ENCODE data around the gene GTF3C5.

The GTF3C5 gene

GRCh38 chr9:133100506-133101355 is 69.9 kb downstream of the GTF3C5 start:
- DNase-seq (ENCODE audit: low read depth) = no peak
- TF ChIP-seq, protein P1, sequence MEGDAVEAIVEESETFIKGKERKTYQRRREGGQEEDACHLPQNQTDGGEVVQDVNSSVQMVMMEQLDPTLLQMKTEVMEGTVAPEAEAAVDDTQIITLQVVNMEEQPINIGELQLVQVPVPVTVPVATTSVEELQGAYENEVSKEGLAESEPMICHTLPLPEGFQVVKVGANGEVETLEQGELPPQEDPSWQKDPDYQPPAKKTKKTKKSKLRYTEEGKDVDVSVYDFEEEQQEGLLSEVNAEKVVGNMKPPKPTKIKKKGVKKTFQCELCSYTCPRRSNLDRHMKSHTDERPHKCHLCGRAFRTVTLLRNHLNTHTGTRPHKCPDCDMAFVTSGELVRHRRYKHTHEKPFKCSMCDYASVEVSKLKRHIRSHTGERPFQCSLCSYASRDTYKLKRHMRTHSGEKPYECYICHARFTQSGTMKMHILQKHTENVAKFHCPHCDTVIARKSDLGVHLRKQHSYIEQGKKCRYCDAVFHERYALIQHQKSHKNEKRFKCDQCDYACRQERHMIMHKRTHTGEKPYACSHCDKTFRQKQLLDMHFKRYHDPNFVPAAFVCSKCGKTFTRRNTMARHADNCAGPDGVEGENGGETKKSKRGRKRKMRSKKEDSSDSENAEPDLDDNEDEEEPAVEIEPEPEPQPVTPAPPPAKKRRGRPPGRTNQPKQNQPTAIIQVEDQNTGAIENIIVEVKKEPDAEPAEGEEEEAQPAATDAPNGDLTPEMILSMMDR (conservative IDR thresholded peaks at IDR 0.05; ENCODE audit: control insufficient read depth, insufficient read depth, low read depth, low read length) = no peak
- H3K4me3 ChIP-seq (ENCODE audit: control insufficient read depth, low read depth, low read length) = no peak overlapping the region

DNA sequence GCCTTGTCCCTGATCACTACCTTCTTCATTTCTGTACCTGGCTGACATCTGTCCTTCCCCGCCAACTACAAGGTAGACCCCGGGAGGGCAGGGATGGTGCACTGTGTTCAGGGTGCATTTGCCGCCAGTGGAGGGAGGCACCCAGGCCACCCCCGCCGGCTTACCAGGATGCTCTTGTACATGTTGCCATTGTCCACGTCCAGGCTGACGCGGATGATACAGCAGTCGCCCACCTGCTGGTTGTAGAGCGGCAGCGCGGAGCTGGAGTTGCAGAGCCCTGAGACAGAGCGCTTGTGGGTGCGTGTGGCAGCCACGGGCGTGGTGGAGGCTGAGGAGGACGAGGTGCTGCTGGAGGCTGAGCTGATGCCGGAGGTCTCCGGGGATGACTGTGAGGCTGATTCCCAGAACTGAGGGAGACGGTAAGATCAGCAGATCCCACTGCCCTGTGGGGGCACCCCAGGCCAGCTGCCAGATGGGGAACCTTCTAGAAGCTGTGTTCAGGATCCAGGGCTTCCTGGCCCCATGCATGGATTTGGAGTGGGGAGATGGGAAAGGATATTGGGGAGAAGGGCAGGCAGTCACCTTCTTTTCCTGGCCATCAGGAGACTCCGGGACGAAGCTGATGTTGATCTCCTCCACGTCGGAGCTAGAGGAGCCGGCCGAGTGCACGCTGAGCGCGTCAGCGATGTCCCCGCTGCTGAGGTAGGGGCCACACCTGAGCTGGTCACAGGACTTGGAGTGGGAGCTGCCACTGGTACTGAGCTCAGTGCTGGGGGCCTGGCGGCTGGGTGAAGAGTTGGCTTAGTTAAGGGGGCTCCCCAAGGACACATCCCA is 70.8 kb downstream of the GTF3C5 start:
- TF ChIP-seq, protein P1 (conservative IDR thresholded peaks at IDR 0.05; ENCODE audit: control insufficient read depth, insufficient read depth, low read depth, low read length) = no peak
- DNase-seq (ENCODE audit: low read depth) = no peak
- H3K4me3 ChIP-seq (ENCODE audit: control insufficient read depth, low read depth, low read length) = no peak overlapping the region

- TF ChIP-seq, protein P1 (conservative IDR thresholded peaks at IDR 0.05; ENCODE audit: control insufficient read depth, insufficient read depth, low read depth, low read length) = no peak
- no peak for DNase-seq (ENCODE audit: low read depth)
These were observed 71.6 kb downstream of the GTF3C5 start for GRCh38 chr9:133102190-133103021.

DNA sequence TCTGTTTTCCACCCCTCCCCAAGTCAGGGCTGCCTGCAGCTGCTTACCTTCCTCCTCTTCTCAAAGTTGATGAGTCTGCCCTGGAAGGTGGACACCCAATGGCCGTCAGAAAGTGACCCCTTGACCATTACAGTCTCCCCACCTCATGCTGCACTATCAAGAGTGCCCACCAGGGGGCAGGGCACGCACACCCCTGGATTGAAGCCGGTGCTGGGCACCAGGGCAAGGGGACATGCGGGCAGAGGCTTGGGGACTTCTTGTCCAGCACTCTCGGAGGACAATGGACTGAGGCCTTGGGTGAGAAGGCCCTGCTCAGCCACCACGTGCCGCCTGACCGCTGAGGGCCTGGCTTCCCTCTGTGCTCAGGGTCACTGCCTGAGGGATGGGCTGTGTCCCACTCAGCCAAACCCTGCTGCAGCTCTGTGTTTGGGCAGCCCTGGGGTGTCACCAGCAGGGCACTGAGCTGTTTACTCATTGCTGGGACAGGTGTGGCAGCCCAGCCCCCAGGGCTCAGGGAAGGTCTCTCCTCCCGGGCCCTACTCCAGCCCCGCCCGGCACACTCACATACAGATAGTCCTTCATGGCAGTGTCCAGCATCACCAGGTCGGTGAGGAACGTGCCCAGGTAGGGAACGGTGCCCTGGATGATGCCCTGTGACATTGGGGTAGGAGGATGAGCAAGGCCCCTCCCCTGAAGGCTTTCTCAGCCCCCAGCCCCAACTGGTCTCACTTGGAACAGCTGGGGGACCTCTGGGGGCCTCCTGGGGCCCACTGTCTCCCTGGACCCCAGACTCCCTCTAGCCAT is 72.6 kb downstream of the GTF3C5 start:
- peak; percentile 35 for DNase-seq (ENCODE audit: low read depth)
- TF ChIP-seq, protein P1 (conservative IDR thresholded peaks at IDR 0.05; ENCODE audit: control insufficient read depth, insufficient read depth, low read depth, low read length) = peak; percentile 90
- H3K4me3 ChIP-seq (ENCODE audit: control insufficient read depth, low read depth, low read length) = no peak overlapping the region

More at GRCh38 chr9:133102190-133103021, 71.6 kb downstream of the GTF3C5 start:
- no peak overlapping the region for H3K4me3 ChIP-seq (ENCODE audit: control insufficient read depth, low read depth, low read length)

GRCh38 chr9:133103987-133104505 is 73.2 kb downstream of the GTF3C5 start:
- no peak for DNase-seq (ENCODE audit: low read depth)
- TF ChIP-seq, protein P1 (conservative IDR thresholded peaks at IDR 0.05; ENCODE audit: control insufficient read depth, insufficient read depth, low read depth, low read length) = no peak
- no peak overlapping the region for H3K4me3 ChIP-seq (ENCODE audit: control insufficient read depth, low read depth, low read length)
